Left colon (tissue), 2 donors: Measurements from ENCODE around the gene CPLX1. TPM values are rescaled to one million over a fixed set of nuclear protein-coding genes. Genes with fewer than 3 reads are reported as not detected.

Experiments used
- ATAC-seq: fragments of 200-7000 bp; cut with Tn5 transposase; one replicate; pipeline ENCODE4 v1.9.1; 2020; ENCODE audit warnings: mild to moderate bottlenecking, moderate library complexity
- DNase-seq, 2 donors: peaks; one replicate each; pipeline ENCODE4 v3.0.0-alpha.2; 2020
- intact Hi-C, 2 donors: fragments of 100-400 bp; cut with DNase I in 1 of 2; cut with micrococcal nuclease in 1 of 2; formaldehyde crosslinking; loops; one replicate each; pipeline versions ENCODE4 v1.11.2 to v1.14.0; 2022; cut with DNase I, micrococcal nuclease
- total RNA-seq, 2 donors: library from RNA; stranded (reverse); fragmentation: NEBNext Ultra II Directional; extraction: Animal tissue kit (Norgen Biotek cat#: 25700); gene quantifications; one replicate each; pipeline ENCODE4 v1.2.1, GENCODE V29; 2021
- donor health status: DM: no; HTN: no; CAD: no.
- donor health status: DM: yes; HTN: yes; CAD: no.

The CPLX1 gene
- total RNA-seq, 2 donors from 2014 or later = 2.7 to 3.5 TPM

DNA sequence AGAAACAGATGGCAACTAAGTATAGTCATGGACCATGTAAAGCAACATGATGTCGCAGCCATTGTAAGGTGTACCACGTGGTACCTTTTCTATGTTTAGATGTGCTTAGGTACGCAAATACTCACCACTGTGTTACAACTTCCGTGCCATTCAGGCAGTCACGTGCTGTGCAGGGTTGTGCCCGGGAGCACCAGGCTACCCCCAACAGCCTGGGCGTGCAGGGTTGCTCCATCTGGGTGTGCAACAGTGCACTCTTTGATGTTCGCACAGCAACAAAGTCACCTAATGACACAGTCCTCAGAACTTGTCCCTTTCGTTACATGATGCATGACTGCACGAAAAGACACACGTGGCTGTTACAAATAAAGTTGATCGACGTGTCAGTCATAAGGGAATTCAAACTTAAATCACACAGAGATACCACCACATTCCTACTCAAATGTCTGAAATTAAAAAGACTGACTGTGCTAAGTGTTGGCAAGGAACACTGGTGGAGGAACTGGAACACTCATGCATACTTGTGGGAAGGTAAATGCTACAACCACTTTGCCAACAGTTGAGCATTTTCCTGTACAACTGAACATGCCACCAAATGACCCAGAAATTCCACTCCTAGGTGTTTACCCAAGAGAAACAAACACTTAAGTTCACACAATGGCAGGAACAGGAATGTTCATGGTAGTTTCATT lies 24.3 kb downstream of the CPLX1 start:
- ATAC-seq (no peak), DNase-seq (no peak)
- intact Hi-C loops = no loop called here

DNA sequence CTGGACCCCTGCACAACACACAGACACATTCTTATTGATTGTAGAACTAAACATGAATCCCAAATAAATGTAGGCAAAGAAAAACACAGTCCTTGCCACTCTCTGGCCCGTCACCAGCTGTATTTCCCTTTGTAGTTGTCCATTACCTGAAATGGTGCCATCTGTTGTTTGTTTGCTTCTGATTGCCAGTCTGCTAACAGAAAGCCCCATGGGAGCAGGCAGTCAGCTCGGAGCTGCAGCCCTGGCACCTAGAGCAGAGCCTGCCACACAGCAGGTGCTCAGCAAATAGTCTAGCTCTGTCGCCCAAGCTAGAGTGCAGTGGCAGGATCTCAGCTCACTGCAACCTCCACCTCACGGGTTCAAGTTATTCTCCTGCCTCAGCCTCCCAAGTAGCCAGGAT lies 28.9 kb downstream of the CPLX1 start:
- DNase-seq = no peak
- intact Hi-C loops = no loop called here
- ATAC-seq = peak; percentile 56

GRCh38 chr4:796206-796605 lies 29.7 kb downstream of the CPLX1 start:
- intact Hi-C loops = no loop called here
- no peak for DNase-seq
- no peak for ATAC-seq

DNA sequence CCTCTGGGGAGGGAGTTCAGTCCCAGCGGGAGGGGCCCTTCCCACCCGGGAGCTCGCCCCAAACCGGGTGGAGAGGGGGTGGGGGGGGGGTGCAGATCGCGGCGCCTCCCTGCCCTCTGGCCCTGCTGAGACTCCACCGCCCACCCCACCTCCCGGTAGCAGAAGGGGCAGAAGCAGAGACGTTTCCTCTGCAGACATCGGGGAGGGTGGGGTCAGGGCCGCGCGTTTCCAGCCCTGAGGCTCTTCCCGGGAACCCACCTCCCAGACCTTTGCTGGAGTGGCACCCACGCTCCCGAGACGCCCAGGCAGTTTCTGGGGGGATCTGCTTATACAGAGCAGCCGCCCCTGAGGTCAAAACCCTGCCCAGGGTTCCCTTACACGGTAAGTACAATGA lies 30.2 kb downstream of the CPLX1 start:
- intact Hi-C loops = no loop called here
- no peak for ATAC-seq
- no peak for DNase-seq

- DNase-seq (no peak), ATAC-seq (no peak)
- intact Hi-C loops = no loop called here
Observed at GRCh38 chr4:794900-795725, 30.8 kb downstream of the CPLX1 start.

GRCh38 chr4:793941-794621 lies 31.8 kb downstream of the CPLX1 start:
- intact Hi-C loops = no loop called here
- DNase-seq = no peak
- no peak for ATAC-seq

DNA sequence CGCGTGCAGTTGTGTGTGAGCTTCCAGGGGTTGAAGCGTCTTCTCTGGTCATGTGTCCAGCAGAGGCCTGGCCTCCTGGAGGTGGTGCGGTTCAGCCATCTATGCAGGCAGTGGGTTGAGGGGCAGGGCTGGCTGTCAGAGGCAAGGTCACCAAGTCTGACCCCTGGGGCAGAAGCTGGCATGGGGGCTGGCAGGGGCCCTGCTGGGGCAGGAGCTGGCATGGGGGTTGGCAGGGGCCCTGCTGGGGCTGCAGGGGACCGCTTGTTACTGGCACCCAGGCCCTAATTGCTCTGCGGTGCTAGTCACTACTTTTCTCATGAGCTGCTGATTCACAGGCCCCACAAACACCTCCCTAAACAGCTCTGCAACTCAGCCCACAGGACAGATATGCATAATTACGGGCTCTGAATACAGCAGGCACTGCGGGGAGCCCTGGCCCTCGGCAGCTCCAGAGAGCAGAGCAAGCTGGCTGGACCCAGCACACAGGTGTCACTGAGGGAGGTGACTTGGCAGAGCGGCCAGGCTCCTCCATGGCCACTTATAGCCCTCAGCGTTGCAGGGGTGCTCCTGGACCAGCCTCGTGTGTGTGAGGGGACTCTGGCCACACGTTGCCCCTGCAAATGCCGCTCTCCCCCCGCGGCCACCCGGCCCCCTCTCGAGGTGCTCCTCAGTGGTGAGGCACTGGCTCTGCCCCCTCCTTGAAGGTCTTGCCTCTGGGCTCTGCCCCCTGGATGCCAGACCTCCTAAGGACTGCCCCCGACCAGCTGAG lies 32.7 kb downstream of the CPLX1 start:
- intact Hi-C loops = no loop called here
- ATAC-seq = no peak
- no peak for DNase-seq

GRCh38 chr4:792626-793092 lies 33.3 kb downstream of the CPLX1 start:
- DNase-seq (no peak), ATAC-seq (no peak)
- intact Hi-C loops = no loop called here

GRCh38 chr4:791898-792625 lies 33.9 kb downstream of the CPLX1 start:
- intact Hi-C loops = no loop called here
- ATAC-seq (peak; percentile 45), DNase-seq (peak in 1 of 2 donors; percentile 60)

- ATAC-seq = no peak
- intact Hi-C loops = no loop called here
- DNase-seq = no peak
Observed at GRCh38 chr4:791252-791897, 34.6 kb downstream of the CPLX1 start.

GRCh38 chr4:790466-790820 lies 35.5 kb downstream of the CPLX1 start:
- DNase-seq (no peak), ATAC-seq (no peak)
- intact Hi-C loops = no loop called here

DNA sequence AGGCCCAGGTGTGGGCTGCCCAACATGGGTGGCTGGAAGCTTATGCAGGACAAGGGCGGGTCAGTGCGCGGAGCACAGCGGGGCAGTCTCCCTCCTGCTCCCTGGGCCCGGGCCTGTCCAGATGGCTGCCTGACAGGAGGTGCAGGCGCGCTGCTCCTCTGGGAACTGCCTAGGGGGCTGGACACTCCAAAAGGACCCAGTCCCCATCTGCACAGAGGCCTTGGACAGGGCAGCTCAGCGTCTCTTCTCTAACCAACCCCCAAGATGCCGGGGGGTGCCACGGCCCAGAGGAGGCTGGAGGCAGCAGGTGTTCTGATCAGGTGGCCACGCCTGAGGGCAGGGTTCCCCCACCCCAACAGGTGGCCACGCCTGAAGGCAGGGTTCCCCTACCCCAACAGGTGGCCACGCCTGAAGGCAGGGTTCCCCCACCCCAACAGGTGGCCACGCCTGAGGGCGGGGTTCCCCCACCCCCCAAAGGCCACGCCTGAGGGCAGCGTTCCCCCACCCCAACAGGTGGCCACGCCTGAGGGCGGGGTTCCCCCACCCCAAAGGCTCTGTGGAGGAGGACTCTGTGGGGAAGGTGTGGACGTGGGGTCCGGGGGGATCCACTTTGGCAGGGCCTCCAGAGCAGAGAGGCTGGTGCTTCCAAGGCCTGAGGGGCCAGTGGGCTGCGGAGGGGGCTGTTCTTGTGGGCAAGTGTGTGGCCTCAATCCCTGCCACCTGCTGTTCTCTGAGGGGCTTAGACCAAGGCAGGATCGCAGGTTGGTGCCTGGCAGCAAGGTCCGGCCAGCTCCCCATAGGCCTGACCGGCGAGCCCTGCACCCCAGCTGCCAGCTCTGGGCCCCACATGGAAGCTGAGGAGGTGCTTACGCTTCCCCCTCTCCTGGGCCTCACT lies 36.1 kb downstream of the CPLX1 start:
- intact Hi-C loops = no loop called here
- DNase-seq (no peak), ATAC-seq (peak; percentile 47)

GRCh38 chr4:788636-789297 lies 37.2 kb downstream of the CPLX1 start:
- ATAC-seq = peak; percentile 18
- no peak for DNase-seq
- intact Hi-C loops = no loop called here

DNA sequence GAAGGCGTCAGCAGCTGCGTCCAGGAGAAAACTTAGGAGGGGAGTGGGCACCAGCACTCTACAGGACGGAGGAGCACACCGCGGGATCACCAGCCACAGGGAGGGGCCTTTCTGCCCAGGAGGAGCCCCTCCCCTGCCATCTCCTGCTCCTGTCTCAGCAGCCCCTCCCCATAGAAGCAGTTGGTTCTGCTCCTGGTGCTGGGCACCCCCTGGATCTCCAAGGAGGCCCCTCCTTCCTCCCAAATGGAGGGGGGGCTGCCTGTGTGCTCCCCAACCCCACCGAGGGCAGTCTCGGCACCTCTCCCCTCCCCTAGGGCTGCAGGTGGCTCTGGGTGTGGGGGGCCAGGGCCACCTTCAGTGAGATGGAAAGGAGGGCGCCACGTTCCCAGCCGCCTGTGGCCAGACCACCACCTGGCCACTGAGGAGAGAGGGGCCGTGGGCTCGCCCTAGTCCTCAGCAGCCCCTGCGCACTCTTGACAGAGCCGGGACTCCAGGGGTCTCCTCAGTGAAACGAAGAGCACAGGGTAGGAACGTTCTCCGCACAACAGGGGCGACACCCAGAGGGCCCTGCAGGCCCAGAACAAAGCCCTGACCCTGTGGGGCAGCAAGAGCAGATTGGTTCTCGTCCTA lies 37.8 kb downstream of the CPLX1 start:
- ATAC-seq (no peak), DNase-seq (no peak)
- intact Hi-C loops = no loop called here

GRCh38 chr4:787561-787981 lies 38.4 kb downstream of the CPLX1 start:
- intact Hi-C loops = no loop called here

DNA sequence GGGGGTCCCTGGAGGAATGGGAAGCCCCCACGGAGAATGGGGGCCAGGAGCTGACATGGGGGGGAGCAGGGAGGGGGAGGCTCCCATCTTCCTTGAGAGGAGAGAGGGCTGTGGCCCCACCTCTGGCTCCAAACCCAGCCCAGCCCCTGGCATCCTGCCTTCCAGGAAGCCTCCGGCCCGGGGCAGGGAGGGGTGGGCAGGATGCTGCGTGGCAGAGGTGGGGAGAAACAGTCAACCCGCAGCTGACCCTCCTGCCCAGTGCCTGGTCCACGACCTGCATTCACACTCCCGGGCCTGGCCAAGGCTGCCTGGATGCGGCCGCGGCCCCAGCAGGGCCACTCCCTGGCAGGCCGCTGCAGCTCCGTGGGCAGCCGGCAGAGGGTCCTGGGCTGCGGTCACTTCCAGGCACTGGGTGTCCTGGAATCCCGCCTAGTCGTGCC lies 39.0 kb downstream of the CPLX1 start:
- intact Hi-C loops = no loop called here
- ATAC-seq = no peak
- DNase-seq = no peak

More at GRCh38 chr4:787561-787981, 38.4 kb downstream of the CPLX1 start:
- no peak for ATAC-seq
- DNase-seq = no peak
